Measurements from ENCODE around the gene NIPSNAP3A.

NIPSNAP3A gene

DNA sequence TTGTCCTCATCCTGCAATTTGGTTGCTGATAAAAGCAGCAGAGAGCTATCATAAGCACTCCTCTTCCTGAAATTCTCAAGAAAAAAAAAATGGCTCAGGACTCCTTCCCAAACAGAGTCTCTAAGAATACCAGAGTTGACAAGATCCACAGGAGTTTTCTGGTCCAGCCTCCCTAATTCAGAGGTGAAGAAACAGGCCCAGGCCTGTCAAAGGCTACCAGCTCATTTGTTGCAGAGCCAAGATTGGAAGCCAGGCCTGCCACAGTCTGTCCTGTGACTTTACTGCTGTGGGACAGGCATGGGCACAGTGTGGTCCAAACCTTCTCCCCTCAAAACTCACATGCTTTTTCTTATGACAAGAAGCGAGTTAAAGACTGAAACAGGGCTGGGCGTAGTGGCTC lies 58.0 kb downstream of the NIPSNAP3A start:
- no peak for DNase-seq (ENCODE audit: low read depth in 1 of 2, low spot score in 1 of 2)
- H3K4me3 ChIP-seq (replicated peaks; ENCODE audit: insufficient read depth, low read length): no peak overlapping the region
- H3K27ac ChIP-seq (replicated peaks): no peak overlapping the region
- no peak for TF ChIP-seq REST (IDR thresholded peaks at IDR 0.05; ENCODE audit: insufficient replicate concordance, low read depth)
- H3K27me3 ChIP-seq (ENCODE audit: insufficient read depth, poor library complexity, severe bottlenecking): no peaks in the 10 kb centered on the region

- Histone ChIP-seq H3K4me3 (replicated peaks; ENCODE audit: insufficient read depth, low read length) (no peak overlapping the region), H3K27ac (replicated peaks) (no peak overlapping the region), H3K27me3 (ENCODE audit: insufficient read depth, poor library complexity, severe bottlenecking) (no peaks in the 10 kb centered on the region)
- DNase-seq (ENCODE audit: low read depth in 1 of 2, low spot score in 1 of 2): no peak
- TF ChIP-seq CTCF (IDR thresholded peaks at IDR 0.05; ENCODE audit: insufficient read depth, low read length): no peak
- no peak for TF ChIP-seq SPI1 (IDR thresholded peaks at IDR 0.05; ENCODE audit: borderline replicate concordance, low read depth)
- no peak for TF ChIP-seq GABPA (IDR thresholded peaks at IDR 0.05; ENCODE audit: low read depth)
- no peak for TF ChIP-seq REST (IDR thresholded peaks at IDR 0.05; ENCODE audit: insufficient replicate concordance, low read depth)
- TF ChIP-seq POLR2AphosphoS5 (IDR thresholded peaks at IDR 0.05; ENCODE audit: low read depth): no peak
These were observed 60.6 kb downstream of the NIPSNAP3A start for GRCh38 chr9:104808035-104808614.

Measured in HL-60 (cell line).